Tongue (tissue), 2 donors: ENCODE results near the gene NR1H2. TPM values are rescaled to one million over a fixed set of nuclear protein-coding genes. Genes with fewer than 3 reads are reported as not detected.
"Not testable (repeated sequence)": the region's sequence is repeated elsewhere in the genome, so short reads cannot be mapped to it uniquely, and the experiment has no call there.

ENCODE experiments used
- DNase-seq: peaks from one replicate; pipeline ENCODE4 v3.0.0-alpha.2; 2015
- total RNA-seq: library from RNA; depleted of rRNA; stranded (reverse); fragments of >200 nt; gene quantifications from one replicate; pipeline ENCODE4 v1.2.3, GENCODE V29; 2014

The NR1H2 gene
- total RNA-seq: 53.3 TPM

DNA sequence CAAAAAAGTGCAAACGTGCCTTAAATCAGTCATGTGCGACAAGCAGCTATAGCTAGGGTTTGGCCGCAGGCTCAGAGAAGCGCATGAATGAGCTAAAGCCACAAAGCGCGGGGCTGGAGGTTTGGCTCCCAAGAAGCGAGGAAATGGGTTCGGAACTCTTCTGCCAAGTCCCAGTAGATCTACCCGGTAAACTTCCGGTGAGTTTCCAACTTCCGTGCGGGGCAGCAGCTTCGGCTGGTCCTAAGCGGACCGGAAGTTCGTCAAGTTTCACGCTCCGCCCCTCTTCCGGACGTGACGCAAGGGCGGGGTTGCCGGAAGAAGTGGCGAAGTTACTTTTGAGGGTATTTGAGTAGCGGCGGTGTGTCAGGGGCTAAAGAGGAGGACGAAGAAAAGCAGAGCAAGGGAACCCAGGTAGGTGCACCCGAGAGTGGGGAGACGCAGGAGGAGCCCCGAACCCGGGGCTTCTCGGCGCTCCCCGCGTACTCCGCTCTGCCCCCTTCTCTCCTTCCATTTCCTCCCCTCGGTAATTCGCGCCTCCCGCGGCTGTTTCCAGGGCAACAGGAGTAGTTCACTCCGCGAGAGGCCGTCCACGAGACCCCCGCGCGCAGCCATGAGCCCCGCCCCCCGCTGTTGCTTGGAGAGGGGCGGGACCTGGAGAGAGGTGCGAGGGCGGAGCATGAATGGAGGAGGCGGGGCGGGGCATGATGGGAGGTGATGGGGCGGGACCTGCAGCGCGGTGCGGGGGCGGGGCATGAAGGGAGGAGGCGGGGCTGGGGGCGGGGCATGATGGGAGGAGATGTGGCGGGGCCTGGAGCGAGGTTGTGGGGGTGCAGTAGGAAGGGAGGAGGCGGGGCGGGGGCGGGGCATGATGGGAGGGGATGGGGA is at the start of gene NR1H2:
Gene NR1H2 (plus strand): TSS at position 292 of the 885 bp plus-strand sequence. CDS start 1,149 bp downstream, outside the sequence.
- DNase-seq: peak; percentile 99

DNA sequence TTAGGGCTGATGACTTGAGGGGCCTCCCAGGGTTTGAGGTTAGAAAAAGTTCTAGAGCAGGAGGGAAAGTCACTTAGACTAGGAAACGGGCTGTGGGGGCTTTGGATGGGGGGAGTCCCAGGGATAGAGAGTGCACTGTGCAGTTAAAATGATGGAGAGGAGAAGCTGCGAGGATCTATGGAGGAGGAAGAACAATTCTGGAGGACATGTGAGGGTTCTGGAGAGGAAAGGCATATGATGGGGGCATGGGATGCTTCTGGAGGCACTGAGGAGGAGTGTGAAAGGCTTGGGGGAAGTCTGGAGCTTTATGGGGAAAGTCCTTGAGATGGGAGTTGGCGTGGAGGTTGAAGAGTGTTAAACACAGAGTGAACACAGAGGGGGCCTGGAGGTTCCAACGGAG is 49.2 kb upstream of the NR1H2 start:
- no peak for DNase-seq

DNA sequence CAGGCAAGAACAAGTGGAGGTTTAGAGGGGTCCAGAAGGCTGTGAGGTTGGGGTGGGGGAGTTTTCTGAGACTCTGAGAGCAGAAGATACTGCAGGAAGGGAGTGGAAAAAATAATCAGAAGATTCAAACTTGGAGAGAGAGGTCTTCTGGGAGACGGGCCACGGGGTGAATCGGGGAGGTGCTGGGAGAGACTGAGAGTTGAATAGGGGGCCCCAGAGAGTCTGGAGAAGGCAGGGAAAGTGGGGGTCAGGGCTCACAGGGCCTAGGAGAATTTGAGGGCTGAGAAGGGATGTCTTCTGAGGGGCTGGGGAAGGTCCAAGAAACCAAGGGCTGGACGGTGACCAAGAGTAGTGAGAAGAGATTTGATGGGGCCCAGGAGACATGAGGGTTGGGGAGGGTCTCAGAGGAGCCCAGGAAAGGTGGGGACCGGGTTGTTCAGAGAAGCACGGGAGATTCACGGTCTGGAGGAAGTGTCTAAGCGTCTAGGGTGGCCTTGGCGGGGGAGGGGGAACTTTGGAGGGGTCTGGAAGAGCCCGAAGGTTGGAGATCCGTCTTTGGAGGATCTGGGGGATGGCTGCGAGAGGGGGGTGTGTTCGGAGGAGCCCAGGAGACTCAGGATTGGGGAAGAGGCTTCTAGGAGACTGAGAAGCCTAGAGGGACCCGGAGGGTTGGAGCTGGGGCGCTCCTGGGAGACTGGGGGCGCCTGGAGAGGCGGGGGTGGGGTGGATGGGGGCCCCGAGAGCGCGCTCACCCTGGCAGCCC is 48.6 kb upstream of the NR1H2 start:
- no peak for DNase-seq

DNA sequence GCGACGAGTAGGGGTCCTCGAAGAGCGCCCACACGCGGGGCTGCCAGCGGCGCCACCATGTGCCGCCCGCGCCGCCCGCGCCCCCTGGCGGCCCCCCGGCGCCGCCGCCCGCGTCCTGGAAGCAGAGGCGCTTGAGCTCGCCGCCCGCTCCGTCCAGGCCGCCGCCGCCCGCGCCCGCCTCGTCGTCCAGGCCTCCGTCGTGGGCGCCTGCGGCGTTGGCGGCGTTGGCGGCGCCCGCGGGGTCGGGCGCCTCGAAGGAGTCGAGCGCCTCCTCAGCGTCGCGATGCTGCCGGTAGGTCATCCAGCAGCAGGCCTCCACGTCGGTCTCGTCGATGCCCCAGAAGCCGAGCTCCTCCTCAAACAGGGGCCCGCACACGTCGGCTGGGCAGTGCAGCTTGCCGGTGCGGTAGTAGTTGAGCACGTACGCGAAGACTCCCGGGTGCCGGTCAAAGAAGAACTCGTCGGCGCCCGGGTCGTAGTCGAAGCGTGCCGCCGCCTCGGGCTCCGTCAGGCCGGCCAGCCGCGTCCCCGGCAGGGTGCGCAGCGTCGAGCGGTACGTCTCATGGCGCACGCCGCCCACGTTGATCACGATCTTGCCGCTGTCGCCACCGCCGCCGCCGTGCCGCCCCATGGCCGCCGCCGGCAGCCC is 47.9 kb upstream of the NR1H2 start:
- peak; percentile 26 for DNase-seq

DNA sequence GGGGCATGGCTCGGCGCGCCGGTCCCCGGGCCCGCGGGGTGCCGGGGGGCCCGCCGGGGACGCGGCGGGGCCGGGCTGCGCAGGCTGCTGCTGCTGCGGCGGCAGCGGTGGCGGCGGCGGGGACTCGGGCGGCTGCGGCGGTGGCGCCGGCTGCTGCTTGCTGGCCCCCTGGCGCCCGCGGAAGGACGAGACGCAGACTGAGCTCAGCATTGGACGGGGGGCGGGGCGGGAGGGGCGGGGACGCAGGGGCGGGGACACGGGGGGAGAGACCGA is 47.4 kb upstream of the NR1H2 start:
- DNase-seq: no peak

DNA sequence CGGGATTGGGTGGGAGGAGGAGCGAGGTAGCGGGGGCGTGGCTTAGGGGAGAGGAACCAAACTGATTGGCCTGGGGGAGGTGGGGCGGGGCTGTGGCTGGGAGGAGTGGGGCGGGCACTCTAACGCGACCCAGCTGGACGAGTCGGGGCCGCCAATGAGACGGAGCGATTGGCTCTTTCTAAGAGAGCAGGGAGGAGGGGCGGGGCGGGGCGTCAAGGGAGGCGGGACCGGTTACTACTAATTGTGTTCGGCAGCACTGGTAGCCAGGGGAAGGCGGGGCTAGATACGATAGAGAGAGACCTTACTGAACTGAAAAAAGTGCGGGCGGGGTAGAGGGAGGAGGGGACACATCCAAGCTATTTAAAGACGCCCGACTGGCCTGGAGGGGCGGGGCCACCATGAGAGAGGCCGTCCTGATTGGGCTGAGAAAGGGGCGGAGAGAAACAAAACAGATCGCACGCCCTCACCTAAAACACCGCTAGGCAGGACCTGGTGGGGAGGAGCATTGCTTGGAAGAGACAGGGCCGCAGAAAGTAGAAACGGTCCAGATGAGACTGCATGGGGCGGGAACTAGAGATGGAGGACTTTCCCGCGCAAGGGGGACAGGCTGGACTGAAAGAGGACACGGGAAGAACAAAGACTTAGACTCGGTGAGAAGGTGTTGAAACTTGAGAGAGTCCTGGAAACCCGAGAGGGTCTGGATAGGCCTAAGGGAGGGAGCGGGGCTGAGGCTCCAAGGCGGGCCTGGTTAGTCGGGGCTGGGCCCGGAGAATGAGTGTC is 46.9 kb upstream of the NR1H2 start, which contains the start of gene KCNC3:
Gene KCNC3 (minus strand): TSS at position 232 of the 780 bp plus-strand sequence. CDS start 295 bp downstream, outside the sequence.
- peak; percentile 99 for DNase-seq

DNA sequence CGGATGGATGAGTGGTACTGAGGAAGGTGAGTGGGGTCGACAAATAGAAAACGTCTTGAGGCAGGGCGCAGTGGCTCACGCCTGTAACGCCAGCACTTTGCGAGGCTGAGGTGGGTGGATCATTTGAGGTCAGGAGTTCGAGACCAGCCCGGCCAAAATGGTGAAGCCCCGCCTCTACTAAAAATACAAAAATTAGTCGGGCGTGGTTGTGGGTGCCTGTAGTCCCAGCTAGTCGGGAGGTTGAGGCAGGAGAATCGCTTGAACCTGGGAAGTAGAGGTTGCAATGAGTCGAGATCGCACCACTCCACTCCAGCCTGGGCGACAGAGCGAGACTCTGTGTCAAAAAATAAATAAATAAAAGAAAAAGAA is 46.3 kb upstream of the NR1H2 start:
- DNase-seq: not testable (repeated sequence)

DNA sequence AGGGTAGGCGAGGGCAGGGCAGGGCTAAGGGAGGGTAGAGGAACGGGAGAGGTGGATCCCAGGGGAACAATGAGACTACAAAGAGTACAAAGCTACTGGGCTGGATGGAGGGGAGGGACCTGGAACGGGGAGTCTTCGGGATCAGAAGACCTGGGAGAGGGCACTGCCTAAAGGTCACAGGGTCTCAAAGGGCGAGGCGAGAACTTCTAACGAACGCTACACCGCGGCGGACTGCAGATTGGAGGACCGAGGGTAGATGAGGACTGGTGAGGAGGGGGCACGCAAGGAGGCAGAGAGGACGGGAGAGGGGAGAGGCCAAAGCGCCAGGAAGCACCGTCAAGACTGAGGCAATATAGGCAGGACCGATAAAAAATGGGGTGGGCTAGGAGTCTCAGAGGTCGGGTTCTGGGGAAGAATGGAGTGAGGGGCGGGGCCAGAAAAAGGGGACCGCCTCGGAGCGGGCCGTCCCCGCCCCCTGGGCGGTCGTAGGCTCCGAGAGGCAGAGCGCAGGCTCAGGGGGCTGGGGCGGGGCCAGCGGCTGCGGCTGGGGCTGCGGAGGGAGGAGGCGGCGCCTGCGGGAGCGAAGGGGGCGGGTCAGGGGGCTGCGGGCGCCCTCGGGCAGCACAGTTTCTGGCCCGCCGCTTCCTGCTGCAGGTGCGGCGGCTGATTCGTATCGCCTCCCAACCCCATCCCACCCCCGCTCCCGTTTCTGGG is 45.7 kb upstream of the NR1H2 start:
- peak; percentile 92 for DNase-seq

DNA sequence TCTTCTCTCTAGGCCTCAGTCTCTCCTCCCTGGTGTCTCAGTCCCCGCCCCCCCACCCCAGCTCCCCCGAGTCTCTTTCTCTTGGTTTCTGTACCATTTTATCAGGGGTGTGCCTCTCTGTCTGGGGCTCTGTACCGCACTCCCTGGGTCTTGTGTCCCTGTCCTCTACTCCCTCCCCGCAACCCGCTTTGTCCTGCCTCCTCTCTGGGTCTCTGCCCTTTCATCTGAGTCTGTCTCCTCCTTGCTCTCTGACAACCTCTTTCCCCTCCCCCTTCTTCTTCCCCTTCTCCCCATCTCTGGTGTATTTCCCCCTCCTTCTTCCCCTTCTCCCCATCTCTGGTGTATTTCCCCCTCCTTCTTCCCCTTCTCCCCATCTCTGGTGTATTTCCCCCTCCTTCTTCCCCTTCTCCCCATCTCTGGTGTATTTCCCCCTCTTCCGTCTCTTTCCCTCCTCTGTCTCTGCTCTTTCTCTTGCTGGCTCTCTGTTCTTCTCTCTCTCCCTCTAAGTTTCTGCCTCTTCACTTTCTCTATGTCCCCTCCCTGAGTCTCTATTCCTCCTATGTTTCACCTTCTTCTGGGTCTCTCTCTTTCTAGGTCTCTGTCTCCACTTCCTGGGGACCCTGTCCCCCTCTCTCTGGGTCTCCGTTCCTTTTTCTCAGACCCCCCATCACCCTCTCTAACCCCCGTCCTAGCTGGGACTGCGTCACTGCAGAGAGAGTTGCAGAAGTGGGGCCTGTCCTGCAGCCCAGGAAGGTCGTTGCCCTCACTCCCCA is 44.9 kb upstream of the NR1H2 start:
- DNase-seq: no peak

DNA sequence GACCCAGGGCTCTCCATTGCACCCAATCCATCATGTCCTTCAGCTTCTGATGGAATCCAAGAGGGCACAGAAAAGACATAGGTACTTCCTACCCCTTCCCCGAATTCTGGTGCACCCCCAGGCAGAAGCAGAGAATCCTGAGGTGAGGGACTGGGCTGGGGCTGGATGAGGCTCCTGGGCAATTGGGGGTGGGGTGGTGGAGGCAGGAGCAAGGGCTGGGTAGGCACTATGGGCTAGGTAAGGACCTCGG is 44.3 kb upstream of the NR1H2 start:
- DNase-seq: no peak

DNA sequence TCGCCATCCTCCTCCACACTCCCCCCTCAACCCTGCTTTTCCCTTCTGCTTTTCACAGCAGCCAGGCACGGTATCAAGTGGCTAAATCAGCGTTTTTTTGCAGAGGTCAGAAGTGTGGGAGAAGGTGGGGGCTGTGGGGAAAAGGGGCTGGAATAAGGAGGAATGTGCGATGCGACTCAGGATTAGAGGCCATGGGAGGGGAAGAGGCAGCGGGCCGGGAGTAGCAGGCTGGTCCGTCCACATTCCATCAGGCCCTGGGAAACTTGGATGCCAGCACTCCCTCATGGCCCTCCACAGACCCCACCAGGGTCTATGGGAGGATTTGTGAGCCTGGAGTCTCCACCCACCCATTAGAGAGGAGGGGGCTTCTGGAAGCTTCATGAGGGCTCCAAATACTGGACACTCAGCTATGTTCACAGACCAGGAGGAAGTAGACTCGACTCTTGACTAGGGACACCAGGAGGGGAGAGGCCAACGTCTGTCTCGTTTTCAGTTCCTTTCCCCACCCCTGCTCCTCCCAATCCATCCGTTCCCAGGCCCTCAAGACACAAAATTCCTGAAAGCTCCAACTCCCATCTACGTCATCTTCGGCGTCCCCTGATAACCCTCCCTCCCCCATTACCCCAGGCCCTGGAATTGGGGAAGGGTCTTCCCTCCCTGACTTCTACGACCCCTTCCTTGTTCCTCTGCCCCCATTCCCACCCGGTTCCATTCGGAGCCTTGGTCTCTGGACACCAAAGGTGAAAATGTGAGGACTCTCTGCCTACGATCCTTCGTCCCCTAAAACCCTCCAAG is 43.8 kb upstream of the NR1H2 start:
- DNase-seq: peak; percentile 52

DNA sequence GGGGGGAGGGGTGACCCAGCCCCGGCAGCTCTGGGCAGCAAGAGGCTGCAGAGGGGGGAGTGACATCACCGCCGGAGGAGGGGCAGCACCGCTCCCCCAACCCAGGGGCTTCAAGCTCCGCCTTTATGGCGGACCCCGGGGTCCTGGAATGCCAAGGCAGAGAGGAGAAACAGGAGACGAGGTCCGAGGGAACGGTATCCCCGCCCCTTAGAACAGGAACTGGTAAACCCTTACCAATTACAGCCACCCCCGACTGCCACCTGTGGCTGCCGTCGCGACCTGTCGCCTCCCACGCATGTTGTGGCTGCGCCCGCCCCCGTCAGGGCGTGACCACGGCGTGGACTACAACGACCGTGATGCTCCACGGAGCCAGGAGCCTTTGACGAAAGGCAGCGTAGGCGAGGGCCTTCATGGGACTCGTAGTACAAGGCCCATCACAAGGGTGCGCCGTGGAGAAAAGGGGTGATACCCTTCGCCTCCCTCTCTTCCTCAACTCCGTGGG is 43.0 kb upstream of the NR1H2 start:
- DNase-seq: peak; percentile 96

DNA sequence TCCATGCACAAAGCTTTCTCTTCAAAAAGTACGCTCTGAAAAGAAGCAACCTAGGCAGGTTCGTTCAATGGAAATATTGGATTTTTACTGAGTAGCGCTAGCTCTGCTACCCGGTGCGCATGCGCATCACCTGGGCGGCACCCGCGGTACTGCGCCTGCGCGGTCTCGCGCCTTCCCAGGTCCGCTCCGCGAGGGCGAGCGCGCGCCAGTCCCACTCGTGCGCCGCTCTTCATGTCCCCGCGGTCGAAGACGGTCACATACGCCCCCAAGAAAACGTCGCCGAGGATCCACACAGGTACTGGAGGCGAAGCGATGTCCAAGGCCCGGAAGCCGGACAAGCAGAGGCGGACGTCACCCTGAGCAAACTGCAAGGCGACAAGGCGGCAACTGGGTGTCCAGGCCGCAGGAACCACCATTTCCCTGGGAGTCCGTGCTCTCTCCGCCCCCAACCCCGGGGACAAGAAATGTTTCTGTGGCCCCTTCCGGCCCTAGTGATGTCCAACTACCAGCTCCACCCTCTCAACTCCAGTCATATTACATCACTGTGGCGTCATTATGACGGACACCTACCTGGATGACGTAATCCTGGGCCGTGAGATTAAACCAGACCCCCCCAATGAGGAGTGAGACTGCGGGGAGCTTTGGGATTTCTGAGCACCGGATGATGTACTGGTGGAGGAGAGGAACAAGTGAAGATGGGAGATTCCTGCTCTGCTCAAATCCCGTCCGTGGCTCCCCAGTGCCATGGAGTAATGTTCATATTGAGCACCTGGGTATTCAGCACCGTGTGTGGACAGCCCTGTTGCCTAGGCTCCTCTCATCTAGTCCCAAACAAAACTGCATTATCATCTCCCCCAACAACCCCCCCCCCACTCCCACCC is 42.3 kb upstream of the NR1H2 start:
- peak; percentile 94 for DNase-seq

DNA sequence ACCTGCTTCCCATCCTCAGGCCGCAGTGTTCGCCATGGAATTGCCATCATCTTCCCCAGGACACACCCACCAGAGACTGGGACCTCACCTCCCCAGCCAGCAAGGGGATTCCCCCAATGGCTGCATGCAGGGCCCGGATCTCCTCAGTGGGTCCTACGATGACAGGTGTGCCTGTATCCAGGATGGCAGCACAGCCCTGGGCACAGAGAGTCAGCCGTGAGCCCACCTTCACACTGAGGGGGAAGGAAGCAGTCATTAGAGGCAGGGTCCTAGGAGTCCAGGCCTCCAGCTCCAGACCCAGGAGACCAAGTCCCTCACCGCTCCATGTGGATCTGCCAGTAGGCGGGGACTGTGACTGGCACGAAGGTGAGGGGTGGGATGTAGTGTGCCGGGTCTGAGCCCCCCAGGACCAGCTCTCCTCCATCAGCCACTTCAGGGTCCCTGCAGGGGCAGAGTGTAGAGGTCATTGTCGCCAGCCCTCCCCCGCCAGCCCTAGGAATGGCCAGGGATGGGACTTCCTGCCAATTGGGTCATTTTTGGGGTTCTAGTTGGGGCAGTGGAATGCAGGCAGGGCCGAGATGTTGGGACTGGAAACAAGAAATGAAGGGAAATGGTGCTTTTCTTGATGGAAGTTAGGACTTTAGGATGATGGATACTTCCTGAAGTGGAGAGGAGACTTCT is 41.4 kb upstream of the NR1H2 start:
- DNase-seq: no peak

DNA sequence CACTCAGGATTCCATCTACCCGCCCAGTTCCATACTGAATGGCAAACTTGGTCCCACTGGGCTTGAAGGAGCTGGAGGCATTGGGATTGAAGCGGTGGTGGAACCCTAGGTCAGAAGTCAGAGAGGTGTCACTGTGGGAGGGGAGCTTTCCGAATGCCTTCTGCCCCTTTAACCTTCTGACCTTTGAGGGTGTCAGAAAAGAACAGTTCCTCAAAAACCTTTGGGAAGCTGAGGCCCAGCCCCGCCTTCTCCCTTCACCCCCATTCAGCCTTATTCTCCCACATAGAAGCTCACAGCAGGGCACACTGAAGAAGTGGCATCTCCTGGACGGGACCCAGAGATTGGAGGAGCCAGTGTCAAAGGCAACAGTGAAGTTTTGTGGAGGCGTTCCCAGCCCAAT is 39.2 kb upstream of the NR1H2 start:
- not testable (repeated sequence) for DNase-seq

DNA sequence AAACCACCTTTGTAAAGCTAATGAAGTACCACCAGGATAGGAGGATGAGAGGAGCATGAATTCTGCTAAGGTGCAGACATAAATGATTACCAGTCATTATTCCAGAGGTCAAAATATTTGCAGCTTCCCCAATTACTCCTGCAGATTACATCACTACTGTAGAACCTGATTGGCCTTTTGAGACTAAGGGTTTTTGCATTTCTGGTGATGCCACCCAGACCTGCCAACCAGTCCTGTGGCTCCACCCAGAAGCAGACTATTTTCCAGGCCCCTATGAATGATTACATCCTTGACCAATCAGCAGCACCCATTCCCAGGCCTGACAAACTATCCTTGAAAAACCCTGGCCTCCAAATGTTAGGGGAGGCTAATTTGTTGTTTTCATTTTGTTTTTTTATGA is 35.9 kb upstream of the NR1H2 start:
- DNase-seq: no peak

DNA sequence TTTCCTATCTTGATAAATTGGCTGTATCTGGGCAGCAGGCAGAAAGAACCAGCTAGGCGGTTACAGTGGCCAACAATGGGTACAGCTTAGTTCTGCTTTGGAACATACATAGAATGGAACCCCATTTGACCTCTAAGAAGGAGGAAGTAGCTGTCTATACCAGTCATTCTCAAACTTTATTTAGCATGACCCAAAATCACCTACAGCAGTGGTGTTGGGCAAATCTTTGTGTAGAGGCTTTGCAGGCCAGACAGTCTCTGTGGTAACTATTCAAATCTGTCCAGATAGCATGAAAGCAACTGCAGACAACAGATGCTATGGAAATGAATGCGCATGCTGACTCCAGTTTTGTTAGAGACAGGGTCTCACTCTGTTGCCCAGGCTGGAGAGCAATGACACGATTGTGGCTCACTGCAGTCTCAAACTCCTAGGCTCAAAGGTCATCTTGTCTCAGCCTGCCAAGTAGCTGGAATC is 35.1 kb upstream of the NR1H2 start:
- no peak for DNase-seq

DNA sequence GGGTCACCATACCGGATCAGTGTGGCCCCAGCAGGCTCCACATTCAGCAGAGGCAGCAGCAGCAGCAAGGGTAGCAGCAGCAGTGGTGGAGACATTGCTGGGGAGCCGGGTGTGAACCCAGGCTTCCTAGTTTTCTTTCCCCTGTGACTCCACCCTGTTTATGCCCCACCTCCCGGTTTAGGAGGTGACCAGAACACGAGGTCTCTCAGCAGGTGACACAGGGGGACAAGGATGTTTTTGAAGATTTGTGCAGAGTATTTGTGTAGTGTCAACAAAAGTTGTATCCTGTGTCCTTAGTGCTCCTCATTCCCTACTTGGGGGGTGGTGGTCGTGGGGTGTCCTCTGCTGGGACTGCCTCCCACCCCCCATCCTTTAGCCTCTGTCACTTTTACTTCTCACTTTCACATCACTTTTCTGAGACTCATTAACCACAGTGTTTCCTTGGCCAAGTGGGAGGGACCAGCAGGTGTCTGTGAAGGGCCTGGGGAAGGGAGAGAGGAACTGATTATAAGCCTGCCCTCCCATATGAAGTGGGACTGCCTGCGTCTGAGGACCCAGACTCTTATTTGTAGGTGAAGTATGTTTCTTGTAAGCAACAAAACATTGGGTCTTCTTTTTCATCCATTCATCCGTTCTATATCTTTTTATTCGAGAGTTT is 31.5 kb upstream of the NR1H2 start:
- no peak for DNase-seq
